Naive thymus-derived CD4-positive, alpha-beta T cell (primary cell): ENCODE measurements around the gene EPS8. TPM values are rescaled to one million over a fixed set of nuclear protein-coding genes. Genes with fewer than 3 reads are reported as not detected.

Experiments used
- ATAC-seq: fragments of 150-1000 bp; cut with Tn5 transposase; 2 replicates; pipeline ENCODE4 v1.10.0; 2021; ENCODE audit warnings: mild to moderate bottlenecking, moderate library complexity
- CTCF ChIA-PET: fragments of 350-600 bp; sonication (Branson Sonifier 250); formaldehyde crosslinking; loops from one replicate; lab custom pipeline; 2021; ENCODE audit warnings: antibody characterized with exemption; lab: Charles Lee
- POLR2A ChIA-PET: fragments of 350-600 bp; sonication (Branson Sonifier 250); formaldehyde crosslinking; loops from one replicate; lab custom pipeline; 2021; ENCODE audit warnings: antibody characterized with exemption, inconsistent platforms; lab: Charles Lee
- DNase-seq, 9 donors: peaks; one replicate each; pipeline versions ENCODE4 v3.0.0 to v3.0.0-alpha.2; 2020 to 2022; ENCODE audit warnings: mixed read lengths in 1 of 9
- H3K27ac ChIP-seq: one replicate; pipeline ENCODE4 v1.7.0; 2013; ENCODE audit warnings: mild to moderate bottlenecking, low read depth, low read length, moderate library complexity
- H3K27me3 ChIP-seq, 2 donors: one replicate each; pipeline ENCODE4 v1.7.0; 2013; ENCODE audit warnings: low read length in 2 of 2, mild to moderate bottlenecking in 2 of 2, moderate library complexity in 2 of 2; ENCODE audit not compliant: control insufficient read depth in 2 of 2, insufficient read depth in 2 of 2
- H3K36me3 ChIP-seq, 3 experiments: 1 replicate in 2 of 3; 2 replicates in 1 of 3; pipeline ENCODE4 v1.7.0; 2013; ENCODE audit warnings: low read length in 3 of 3, mild to moderate bottlenecking in 3 of 3, moderate library complexity in 1 of 3; ENCODE audit not compliant: insufficient read depth in 3 of 3, control insufficient read depth in 2 of 3
- H3K4me1 ChIP-seq, 2 donors: one replicate each; pipeline ENCODE4 v1.7.0; 2013; ENCODE audit warnings: low read length in 2 of 2, mild to moderate bottlenecking in 2 of 2, moderate library complexity in 1 of 2; ENCODE audit not compliant: control insufficient read depth in 2 of 2, insufficient read depth in 2 of 2
- H3K4me3 ChIP-seq: 2 replicates; pipeline ENCODE4 v1.7.0; 2013; ENCODE audit warnings: mild to moderate bottlenecking, low read length
- H3K9me3 ChIP-seq, 3 experiments: 1 replicate in 2 of 3; 2 replicates in 1 of 3; pipeline ENCODE4 v1.7.0; 2013; ENCODE audit warnings: low read length in 3 of 3; ENCODE audit not compliant: control insufficient read depth in 2 of 3
- H3K27ac Mint-ChIP-seq, 9 donors: one replicate each; pipeline ENCODE4 v1.8.0; 2020 to 2022; ENCODE audit warnings: mixed read lengths in 9 of 9, mild to moderate bottlenecking in 8 of 9, moderate library complexity in 5 of 9, inconsistent platforms in 2 of 9
- H3K27me3 Mint-ChIP-seq, 5 donors: one replicate each; pipeline ENCODE4 v1.8.0; 2021 to 2022; ENCODE audit warnings: mixed read lengths in 5 of 5, mild to moderate bottlenecking in 1 of 5
- H3K36me3 Mint-ChIP-seq, 5 donors: one replicate each; pipeline ENCODE4 v1.8.0; 2020 to 2022; ENCODE audit warnings: mixed read lengths in 5 of 5, mild to moderate bottlenecking in 3 of 5, inconsistent platforms in 1 of 5
- H3K4me1 Mint-ChIP-seq, 7 donors: one replicate each; pipeline ENCODE4 v1.8.0; 2020 to 2022; ENCODE audit warnings: mixed read lengths in 7 of 7, mild to moderate bottlenecking in 3 of 7, inconsistent platforms in 1 of 7
- H3K4me3 Mint-ChIP-seq, 10 donors: one replicate each; pipeline ENCODE4 v1.8.0; 2020 to 2022; ENCODE audit warnings: mild to moderate bottlenecking in 10 of 10, mixed read lengths in 10 of 10, moderate library complexity in 6 of 10, inconsistent platforms in 2 of 10
- H3K9me3 Mint-ChIP-seq, 11 donors: one replicate each; pipeline ENCODE4 v1.8.0; 2020 to 2022; ENCODE audit warnings: mixed read lengths in 11 of 11, mild to moderate bottlenecking in 4 of 11, inconsistent platforms in 1 of 11, moderate library complexity in 1 of 11
- intact Hi-C, 2 donors: fragments of 100-400 bp; cut with micrococcal nuclease; formaldehyde crosslinking; loops; one replicate each; pipeline ENCODE4 v1.15.1; 2023
- polyA plus RNA-seq, 2 donors: library from polyadenylated mRNA; unstranded; fragments of 300-500 nt; fragmentation: Illumina TruSeq; gene quantifications; one replicate each; pipeline ENCODE4 v1.2.3, GENCODE V29; 2021
- total RNA-seq, 6 experiments: library from RNA in 5 of 6; stranded (reverse) in 5 of 6; gene quantifications; 1 replicate in 5 of 6; 2 replicates in 1 of 6; pipeline ENCODE4 v1.2.3 and lab custom pipeline; 2021 to 2026

EPS8 gene
- total and polyA plus RNA-seq, 7 experiments from 2014 or later: 1.9 to 3.1 (median 2.5) TPM

DNA sequence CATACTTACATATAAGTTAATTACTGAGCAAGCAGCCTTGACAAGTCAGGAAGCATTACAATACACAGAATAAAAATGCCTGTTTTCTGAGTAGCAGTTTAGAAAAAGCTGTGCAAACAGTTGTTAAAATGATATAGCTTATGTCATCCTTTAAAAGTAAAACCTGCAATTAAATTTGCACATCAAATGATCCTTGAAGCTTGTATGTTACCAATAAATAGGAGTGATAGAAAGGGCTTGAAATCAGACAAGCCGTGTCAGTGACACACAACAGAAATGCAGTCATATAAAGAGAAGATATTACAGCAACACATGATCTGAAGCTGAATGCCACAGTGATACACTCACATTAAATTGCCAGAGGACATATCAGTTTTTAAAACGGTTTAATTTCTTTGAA lies 70.0 kb downstream of the EPS8 start:
- ATAC-seq: no peak
- CTCF ChIA-PET: no interaction called here
- POLR2A ChIA-PET: no interaction called here

GRCh38 chr12:15717940-15718567 lies 71.1 kb downstream of the EPS8 start:
- Histone ChIP-seq H3K36me3 (no peaks in the 10 kb centered on the region), H3K4me3 (no peak overlapping the region), H3K27ac (no peak overlapping the region), H3K4me1 (no peaks in the 10 kb centered on the region), H3K9me3 (no peaks in the 10 kb centered on the region), H3K27me3 (no peaks in the 10 kb centered on the region)
- no peaks in the 10 kb centered on the region for H3K36me3 Mint-ChIP-seq
- DNase-seq: no peak
- ChIA-PET CTCF (interaction anchor here (0.6 kb wide), 1 partner anchor 126 kb away, joined by 3 read pairs; no protein-coding TSS in a partner anchor), POLR2A (no interaction called here)
- no peak overlapping the region for H3K4me3 Mint-ChIP-seq
- no peak for ATAC-seq
- H3K27ac Mint-ChIP-seq: no peak overlapping the region
- no peaks in the 10 kb centered on the region for H3K9me3 Mint-ChIP-seq
- intact Hi-C loops: no loop called here
- peaks cover 0 to 38% (median 8%) of the 10 kb centered on the region in 5 donors for H3K27me3 Mint-ChIP-seq
- peaks cover 0 to 5% (median 0%) of the 10 kb centered on the region in 7 donors for H3K4me1 Mint-ChIP-seq

More for the DNA sequence above, 70.0 kb downstream of the EPS8 start:
- no peaks in the 10 kb centered on the region for H3K9me3 ChIP-seq
- DNase-seq: no peak
- Mint-ChIP-seq H3K36me3 (no peaks in the 10 kb centered on the region), H3K9me3 (no peaks in the 10 kb centered on the region), H3K27ac (no peak overlapping the region), H3K4me3 (no peak overlapping the region), H3K27me3 (peaks cover 0 to 39% (median 8%) of the 10 kb centered on the region in 5 donors), H3K4me1 (peaks cover 0 to 5% (median 0%) of the 10 kb centered on the region in 7 donors)
- no peak overlapping the region for H3K27ac ChIP-seq
- no peaks in the 10 kb centered on the region for H3K27me3 ChIP-seq
- H3K4me1 ChIP-seq: no peaks in the 10 kb centered on the region
- intact Hi-C loops: no loop called here
- no peak overlapping the region for H3K4me3 ChIP-seq
- no peaks in the 10 kb centered on the region for H3K36me3 ChIP-seq

- Histone ChIP-seq H3K27ac (no peak overlapping the region), H3K4me1 (no peaks in the 10 kb centered on the region), H3K9me3 (no peaks in the 10 kb centered on the region), H3K36me3 (no peaks in the 10 kb centered on the region), H3K27me3 (no peaks in the 10 kb centered on the region), H3K4me3 (no peak overlapping the region)
- Mint-ChIP-seq H3K27ac (no peak overlapping the region), H3K36me3 (no peaks in the 10 kb centered on the region), H3K4me1 (peaks cover 0 to 5% (median 0%) of the 10 kb centered on the region in 7 donors), H3K4me3 (no peak overlapping the region), H3K27me3 (peaks cover 0 to 31% (median 8%) of the 10 kb centered on the region in 5 donors), H3K9me3 (no peaks in the 10 kb centered on the region)
- ATAC-seq: no peak
- intact Hi-C loops: no loop called here
- CTCF ChIA-PET: interaction anchor here (0.6 kb wide), 1 partner anchor 388 kb away, joined by 4 read pairs; no protein-coding TSS in a partner anchor
- DNase-seq: no peak
- POLR2A ChIA-PET: no interaction called here
Measured at GRCh38 chr12:15716581-15716980, 72.6 kb downstream of the EPS8 start.

- Mint-ChIP-seq H3K4me3 (no peak overlapping the region), H3K27ac (no peak overlapping the region), H3K27me3 (peaks cover 0 to 25% (median 8%) of the 10 kb centered on the region in 5 donors), H3K9me3 (no peaks in the 10 kb centered on the region), H3K36me3 (no peaks in the 10 kb centered on the region), H3K4me1 (peaks cover 0 to 5% (median 0%) of the 10 kb centered on the region in 7 donors)
- ChIA-PET POLR2A (no interaction called here), CTCF (no interaction called here)
- Histone ChIP-seq H3K36me3 (no peaks in the 10 kb centered on the region), H3K27ac (no peak overlapping the region), H3K27me3 (no peaks in the 10 kb centered on the region), H3K4me1 (no peaks in the 10 kb centered on the region), H3K4me3 (no peak overlapping the region), H3K9me3 (no peaks in the 10 kb centered on the region)
- ATAC-seq (no peak), DNase-seq (no peak)
- intact Hi-C loops: no loop called here
Measured at GRCh38 chr12:15714256-15714655, 74.9 kb downstream of the EPS8 start.

GRCh38 chr12:15712823-15713660 lies 76.1 kb downstream of the EPS8 start:
- no peaks in the 10 kb centered on the region for H3K9me3 Mint-ChIP-seq
- ChIA-PET CTCF (no interaction called here), POLR2A (interaction anchor here (0.6 kb wide), 1 partner anchor 62 kb away, joined by 3 read pairs; no protein-coding TSS in a partner anchor)
- DNase-seq: no peak
- ATAC-seq: no peak
- H3K4me3 Mint-ChIP-seq: no peak overlapping the region
- no peaks in the 10 kb centered on the region for H3K4me1 ChIP-seq
- H3K4me1 Mint-ChIP-seq: peaks cover 0 to 7% (median 0%) of the 10 kb centered on the region in 7 donors
- no peaks in the 10 kb centered on the region for H3K27me3 ChIP-seq
- peaks cover 0 to 18% (median 8%) of the 10 kb centered on the region in 5 donors for H3K27me3 Mint-ChIP-seq
- H3K9me3 ChIP-seq: no peaks in the 10 kb centered on the region
- no peak overlapping the region for H3K4me3 ChIP-seq
- peaks cover 0 to 2% (median 0%) of the 10 kb centered on the region in 5 donors for H3K36me3 Mint-ChIP-seq
- H3K27ac ChIP-seq: no peak overlapping the region
- H3K27ac Mint-ChIP-seq: no peak overlapping the region
- H3K36me3 ChIP-seq: no peaks in the 10 kb centered on the region
- intact Hi-C loops: no loop called here

DNA sequence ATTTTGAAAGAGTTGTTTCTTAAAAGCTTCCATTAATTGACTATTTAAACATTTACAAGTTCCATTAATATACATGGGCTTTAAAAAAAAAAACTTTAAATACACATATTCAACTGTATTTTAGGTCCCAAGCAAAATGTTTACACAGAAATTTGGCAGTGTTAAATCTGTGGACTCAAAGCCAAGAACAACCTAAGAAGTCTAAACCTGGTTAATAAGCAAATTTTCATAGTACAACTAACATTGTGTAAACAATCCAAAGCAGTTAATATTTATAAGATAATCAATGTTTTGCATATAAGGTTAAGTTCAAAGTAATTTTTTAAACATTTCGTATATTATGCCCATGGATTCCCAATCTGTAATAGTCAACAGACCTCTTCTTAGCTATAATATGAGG lies 77.0 kb downstream of the EPS8 start:
- Mint-ChIP-seq H3K9me3 (no peaks in the 10 kb centered on the region), H3K36me3 (peaks cover 0 to 2% (median 0%) of the 10 kb centered on the region in 5 donors), H3K4me1 (peaks cover 0 to 7% (median 0%) of the 10 kb centered on the region in 7 donors), H3K27ac (no peak overlapping the region), H3K27me3 (peaks cover 0 to 14% (median 8%) of the 10 kb centered on the region in 5 donors), H3K4me3 (no peak overlapping the region)
- no peaks in the 10 kb centered on the region for H3K4me1 ChIP-seq
- ChIA-PET POLR2A (interaction anchor here (0.6 kb wide), 1 partner anchor 63 kb away, joined by 3 read pairs; no protein-coding TSS in a partner anchor), CTCF (no interaction called here)
- H3K9me3 ChIP-seq: no peaks in the 10 kb centered on the region
- ATAC-seq (no peak), DNase-seq (no peak)
- H3K4me3 ChIP-seq: no peak overlapping the region
- no peak overlapping the region for H3K27ac ChIP-seq
- H3K27me3 ChIP-seq: no peaks in the 10 kb centered on the region
- intact Hi-C loops: no loop called here
- no peaks in the 10 kb centered on the region for H3K36me3 ChIP-seq
